GM12864 (cell line): ENCODE results near the gene OTUD6A.

Experiments used
- DNase-seq: peaks from one replicate; pipeline ENCODE4 v3.0.0-alpha.2; 2011; ENCODE audit warnings: low read depth
- H3K4me3 ChIP-seq: 2 replicates; pipeline ENCODE4 v1.5.1; 2011; ENCODE audit warnings: mild to moderate bottlenecking, low read depth, low read length, control low read depth
- CTCF ChIP-seq: IDR thresholded peaks from 2 replicates; pipeline ENCODE4 v1.5.1; 2011; ENCODE audit warnings: low read depth, mild to moderate bottlenecking, moderate library complexity, low read length, control low read depth, inconsistent platforms; ENCODE audit errors: missing control alignments

Gene OTUD6A

GRCh38 chrX:70062076-70062475 lies at the start of gene OTUD6A:
Gene OTUD6A, plus strand, starts transcription at chrX:70062457. Its CDS starts 68 bp downstream, at chrX:70062525.
- DNase-seq = no peak

GRCh38 chrX:70012756-70013155 lies 49.5 kb upstream of the OTUD6A start:
- no peak overlapping the region for H3K4me3 ChIP-seq
- no peak for DNase-seq
- TF ChIP-seq CTCF = no peak

More at GRCh38 chrX:70062076-70062475, at the start of gene OTUD6A:
- H3K4me3 ChIP-seq = no peak within 1 kb of the TSS
- no peak for TF ChIP-seq CTCF

GRCh38 chrX:70013466-70014381 lies 48.5 kb upstream of the OTUD6A start:
- DNase-seq = no peak
- no peak for TF ChIP-seq CTCF
- H3K4me3 ChIP-seq = no peak overlapping the region

GRCh38 chrX:70016513-70016912 lies 45.7 kb upstream of the OTUD6A start:
- H3K4me3 ChIP-seq = no peak overlapping the region

GRCh38 chrX:70022616-70023015 lies 39.6 kb upstream of the OTUD6A start:
- TF ChIP-seq CTCF = no peak
- no peak for DNase-seq
- H3K4me3 ChIP-seq = no peak overlapping the region

More at GRCh38 chrX:70016513-70016912, 45.7 kb upstream of the OTUD6A start:
- DNase-seq = no peak
- TF ChIP-seq CTCF = no peak

GRCh38 chrX:70025464-70025863 lies 36.8 kb upstream of the OTUD6A start:
- no peak for DNase-seq
- H3K4me3 ChIP-seq = no peak overlapping the region
- no peak for TF ChIP-seq CTCF
